Measurements from ENCODE around the gene ESR2.
"Not testable (repeated sequence)": the region's sequence is repeated elsewhere in the genome, so short reads cannot be mapped to it uniquely, and the experiment has no call there.

The ESR2 gene

DNA sequence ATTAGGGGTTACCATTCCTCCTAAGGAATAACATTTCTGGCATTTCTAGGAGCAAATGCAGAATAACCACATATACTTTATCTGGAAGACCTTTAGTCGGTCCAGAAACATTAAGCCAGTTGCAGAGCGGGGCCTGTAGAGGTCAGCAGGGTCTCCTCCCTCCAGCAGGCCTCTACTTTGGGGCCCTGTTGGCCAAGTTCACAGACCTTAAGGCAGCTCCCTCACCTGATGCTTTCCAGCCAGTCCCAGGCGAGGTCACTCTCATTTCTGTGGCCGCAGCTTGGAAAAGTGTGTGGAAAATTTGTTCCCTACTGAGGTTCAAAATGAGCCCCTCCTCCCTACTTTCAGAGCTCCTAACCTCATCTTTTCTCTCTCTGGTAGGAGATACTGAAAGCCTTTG is 74.1 kb downstream of the ESR2 start:
- DNase-seq: no peak

DNA sequence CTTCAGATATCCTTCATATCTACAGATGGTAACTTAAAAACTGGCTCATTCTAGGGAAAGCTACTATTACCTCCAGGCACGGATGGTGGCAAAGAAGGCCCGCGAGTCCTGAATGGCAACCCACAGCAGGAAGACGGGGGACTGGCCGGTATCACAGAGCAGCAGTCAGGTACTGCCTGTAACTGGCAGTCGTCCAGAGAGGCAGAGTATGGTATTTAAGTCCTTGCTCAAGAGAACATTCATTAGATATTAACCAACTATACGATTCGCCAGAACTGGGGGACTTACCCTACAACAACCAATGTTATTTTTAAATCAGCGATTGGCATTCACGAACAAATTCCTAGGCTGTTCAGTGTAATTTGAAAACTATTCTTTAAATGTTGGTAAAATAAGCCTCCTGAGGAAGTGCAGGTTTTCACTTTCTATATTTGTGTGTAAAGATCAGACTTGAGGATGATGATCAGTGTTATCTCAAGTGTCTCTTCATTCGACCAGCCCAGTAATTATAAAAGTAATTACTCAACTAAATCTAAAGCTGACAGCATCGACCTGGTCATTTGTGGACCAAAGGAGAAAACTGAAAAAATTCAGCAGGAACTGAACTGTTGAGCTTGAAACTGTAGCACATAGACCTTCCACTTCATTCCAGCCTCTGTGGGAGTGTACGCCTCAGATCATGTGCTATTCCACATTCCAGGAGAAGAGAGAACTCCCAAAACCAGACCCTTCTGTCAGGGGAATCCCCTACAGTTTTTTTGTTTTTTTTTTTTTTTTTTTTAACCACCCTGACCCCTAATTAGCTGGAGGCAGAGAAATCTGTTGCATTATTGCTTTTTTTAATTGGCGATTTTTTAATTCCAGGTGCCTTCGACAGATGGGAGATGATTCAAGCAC is 75.6 kb downstream of the ESR2 start:
- DNase-seq: no peak

DNA sequence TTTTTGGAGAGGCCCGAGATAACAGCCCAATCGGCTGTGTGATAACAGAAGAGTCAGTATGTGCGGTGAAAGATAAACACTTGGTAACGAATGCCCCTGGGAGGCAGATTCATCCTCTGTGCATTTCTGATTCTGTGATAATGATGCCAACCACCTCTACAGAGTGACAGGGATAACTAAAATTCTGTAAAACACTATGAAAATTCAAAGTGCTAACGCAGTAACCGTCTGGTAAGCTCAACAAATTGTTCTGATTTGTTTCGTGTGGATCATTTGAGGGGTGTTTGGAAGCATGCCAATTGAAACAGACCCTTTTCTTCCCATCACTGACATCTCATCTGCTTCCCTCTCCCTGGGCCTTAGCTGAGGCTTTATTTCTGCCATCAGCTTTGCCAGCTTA is 76.3 kb downstream of the ESR2 start:
- no peak for DNase-seq

DNA sequence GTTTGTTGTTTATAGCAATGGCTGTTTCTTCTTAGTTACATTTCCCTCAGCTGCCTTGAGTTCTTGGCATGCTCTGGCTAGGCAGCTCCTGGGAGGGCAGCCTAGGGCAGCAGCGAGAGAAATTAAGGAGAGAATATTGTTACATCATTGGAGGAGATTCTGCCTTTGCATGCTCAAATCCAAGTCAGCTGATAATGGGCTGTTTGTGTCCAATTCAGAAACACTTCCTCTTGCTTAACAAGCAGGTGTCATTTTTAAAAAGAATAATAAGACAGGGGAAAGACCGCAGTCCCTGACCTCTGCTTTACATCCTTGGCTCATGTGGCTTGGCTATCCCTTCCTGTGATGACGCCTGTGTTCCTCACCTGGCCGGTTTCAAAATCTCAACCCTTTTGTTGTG is 76.9 kb downstream of the ESR2 start:
- no peak for DNase-seq

DNA sequence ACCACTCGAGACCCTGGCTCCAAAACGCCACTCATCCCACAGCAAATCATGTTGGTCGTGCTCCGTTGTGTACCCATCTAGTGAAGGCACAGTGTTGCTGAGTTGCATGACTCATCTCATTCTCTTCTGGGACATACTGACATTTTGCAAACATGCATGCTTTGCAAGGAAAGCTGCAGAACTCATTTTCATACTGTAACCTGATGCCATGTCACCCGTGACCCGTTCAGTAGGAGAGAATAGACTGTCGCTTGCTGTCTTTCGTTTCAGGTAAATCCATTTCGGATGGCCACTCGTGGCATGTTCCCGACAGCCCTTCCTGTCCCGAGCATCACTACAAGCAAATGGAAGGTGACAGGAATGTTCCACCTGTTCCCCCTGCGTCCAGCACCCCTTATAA is 78.2 kb downstream of the ESR2 start:
- DNase-seq: no peak

DNA sequence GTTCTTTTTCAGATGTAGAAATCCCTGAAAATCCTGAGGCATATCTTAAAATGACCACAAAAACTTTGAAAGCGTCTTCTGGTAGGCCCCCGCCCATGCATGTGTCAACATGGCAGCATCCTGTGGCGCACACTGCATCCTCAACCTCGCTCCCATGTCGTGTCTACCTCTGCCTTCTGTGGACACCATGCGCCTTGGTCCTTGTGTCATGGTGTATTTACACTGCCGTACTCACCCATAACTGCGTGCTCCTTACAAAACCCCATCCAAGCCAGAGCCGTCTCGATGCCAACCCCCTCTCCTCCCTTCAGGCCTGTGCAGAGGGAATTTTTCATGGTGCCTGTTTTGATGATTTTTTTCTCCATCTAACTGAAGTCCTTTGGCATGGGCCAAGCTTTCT is 78.9 kb downstream of the ESR2 start:
- no peak for DNase-seq

DNA sequence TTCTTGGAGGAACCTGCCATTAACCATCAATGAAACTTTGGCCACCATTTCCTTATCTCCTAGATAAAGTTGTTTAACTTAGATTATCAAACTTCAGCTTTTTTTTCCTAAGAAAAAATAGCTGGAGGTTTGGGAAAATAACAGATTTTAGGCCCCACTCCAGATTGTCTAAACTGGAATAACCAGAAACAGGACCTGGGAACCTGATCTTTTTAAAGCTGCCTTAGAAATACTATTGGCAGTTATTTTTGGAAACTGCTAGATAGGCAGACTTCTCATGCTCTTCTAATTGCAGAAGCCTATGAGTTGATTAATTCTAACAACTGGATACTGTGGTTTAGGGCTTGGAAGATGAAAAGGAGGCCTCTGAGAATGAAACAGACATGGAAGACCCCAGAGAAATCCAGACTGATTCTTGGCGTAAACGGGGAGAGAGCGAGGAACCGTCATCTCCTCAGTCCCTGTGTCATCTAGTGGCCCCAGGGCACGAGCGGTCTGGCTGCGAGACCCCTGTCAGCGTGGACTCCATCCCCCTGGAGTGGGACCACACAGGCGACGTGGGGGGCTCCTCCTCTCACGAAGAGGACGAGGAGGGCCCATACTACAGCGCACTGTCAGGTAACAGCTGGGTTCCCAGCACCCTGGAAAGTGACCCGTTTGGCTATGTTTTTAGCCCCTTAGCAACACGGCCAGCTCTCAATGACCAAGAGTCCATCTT is 80.2 kb downstream of the ESR2 start:
- DNase-seq: no peak

DNA sequence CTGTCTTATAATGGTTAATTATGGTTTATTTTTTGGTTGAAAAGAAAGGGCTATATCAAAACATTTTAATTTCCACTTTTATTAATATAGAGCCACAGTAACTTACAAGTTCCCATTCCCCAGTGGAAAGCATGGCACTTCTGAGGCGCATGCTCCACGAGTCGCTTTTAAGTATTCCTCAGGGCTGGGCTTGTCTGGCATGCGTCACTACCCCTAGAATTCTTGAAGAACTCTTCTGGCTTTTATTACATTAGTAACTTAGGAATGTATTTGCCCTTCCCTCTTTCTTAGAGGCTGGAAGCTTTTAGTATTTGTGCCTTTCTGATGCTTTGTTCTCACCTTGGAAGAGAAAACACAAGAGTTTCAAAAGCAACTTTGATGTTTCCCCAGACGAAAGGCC is 81.1 kb downstream of the ESR2 start:
- DNase-seq: no peak

DNA sequence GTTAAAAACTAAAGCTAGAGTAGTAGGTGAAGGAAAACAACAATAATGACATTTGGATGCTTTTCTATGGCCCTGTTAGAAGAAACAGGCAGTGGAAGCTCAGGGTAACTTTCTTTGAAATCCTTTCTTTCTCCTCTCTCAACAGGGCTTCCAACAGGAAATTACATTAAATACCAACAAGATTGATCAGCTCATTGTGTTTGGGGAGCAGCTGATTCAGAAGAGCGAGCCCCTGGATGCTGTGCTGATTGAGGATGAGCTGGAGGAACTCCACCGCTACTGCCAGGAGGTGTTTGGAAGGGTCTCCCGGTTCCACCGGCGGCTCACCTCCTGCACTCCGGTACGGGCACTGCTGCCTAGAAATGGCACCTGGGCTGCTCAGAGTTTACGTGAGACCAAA is 81.5 kb downstream of the ESR2 start:
- no peak for DNase-seq

DNA sequence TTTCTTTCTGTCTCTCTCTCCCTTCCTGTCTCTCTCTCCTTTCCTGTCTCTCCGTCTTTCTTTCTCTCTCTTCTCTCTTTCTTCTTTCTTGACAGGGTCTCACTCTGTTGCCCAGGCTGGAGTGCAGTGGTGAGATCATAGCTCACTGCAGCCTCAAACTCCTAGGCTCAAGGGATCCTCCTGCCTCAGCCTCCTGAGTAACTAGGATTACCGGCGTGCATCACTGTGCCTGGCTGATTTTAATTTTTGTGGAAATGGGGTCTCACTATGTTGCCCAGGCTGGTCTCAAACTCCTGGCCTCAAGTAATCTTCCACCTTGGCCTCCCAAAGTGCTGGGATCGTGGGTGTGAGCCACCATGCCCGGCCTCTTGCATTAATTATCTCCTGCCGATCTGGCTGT is 83.3 kb downstream of the ESR2 start:
- not testable (repeated sequence) for DNase-seq

DNA sequence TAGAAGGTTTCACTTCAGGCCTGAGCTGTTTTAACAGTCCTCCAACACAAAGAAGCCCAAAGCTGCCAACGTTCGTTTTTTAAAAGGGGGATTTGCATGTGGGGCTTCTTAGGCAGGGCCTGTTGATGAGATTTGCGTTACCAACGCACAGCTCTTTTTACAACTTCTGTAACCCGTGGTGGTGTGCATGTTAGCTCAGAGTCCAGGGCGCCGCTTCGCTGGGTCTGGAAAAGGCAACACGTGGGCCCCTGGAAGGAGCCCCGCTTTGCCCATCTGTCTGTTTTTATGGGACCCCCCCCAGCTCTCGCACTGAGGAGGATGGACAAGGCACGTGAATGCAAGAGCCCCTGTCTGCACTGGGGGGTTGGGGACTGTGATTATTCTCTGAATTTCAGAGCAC is 84.0 kb downstream of the ESR2 start:
- DNase-seq: no peak

DNA sequence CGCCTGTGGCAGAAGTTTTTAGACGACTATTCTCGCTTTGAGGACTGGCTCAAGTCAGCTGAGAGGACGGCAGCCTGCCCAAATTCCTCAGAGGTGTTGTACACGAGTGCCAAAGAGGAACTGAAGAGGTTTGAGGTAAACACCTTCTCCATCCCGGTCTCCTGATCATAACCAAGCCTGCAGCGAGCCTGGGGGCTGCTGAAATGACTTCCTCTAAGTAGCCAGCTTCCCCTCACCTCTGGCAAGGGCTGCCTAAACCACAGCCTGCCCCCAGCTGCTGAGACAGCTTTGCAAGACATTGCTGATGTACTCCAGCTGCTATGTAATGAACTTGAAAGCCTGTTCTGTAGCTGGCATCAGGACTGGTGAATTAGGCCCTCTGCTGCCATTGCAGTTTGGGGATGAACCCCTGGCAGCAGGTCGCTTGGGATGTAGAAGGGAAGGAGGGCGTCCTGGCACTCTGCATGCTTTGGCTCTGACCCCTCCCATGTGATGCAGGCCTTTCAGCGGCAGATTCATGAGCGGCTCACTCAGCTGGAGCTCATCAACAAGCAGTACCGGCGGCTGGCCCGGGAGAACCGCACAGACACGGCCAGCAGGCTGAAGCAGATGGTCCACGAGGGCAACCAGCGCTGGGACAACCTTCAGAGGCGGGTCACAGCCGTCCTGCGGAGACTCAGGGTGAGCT is 84.6 kb downstream of the ESR2 start:
- no peak for DNase-seq

DNA sequence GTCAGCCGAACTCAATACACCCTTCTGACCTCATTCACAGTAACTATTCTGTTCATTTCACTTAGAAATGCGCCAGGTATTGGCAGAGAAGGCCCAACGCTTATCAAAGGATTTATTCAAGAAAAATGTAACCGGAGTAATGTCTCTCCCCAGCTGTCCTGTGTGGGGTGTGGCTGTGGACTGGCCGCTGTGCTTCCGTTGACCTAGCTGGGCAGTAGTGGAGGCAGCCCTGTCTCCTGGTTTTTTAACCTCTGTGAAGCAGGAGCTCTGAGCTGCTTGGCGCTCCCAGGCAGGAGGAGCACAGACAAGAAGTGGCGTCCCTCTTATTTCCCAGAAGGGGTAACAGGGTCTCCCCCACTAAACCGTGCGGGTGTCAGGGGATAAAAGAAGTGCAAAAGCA is 85.2 kb downstream of the ESR2 start:
- DNase-seq: no peak

DNA sequence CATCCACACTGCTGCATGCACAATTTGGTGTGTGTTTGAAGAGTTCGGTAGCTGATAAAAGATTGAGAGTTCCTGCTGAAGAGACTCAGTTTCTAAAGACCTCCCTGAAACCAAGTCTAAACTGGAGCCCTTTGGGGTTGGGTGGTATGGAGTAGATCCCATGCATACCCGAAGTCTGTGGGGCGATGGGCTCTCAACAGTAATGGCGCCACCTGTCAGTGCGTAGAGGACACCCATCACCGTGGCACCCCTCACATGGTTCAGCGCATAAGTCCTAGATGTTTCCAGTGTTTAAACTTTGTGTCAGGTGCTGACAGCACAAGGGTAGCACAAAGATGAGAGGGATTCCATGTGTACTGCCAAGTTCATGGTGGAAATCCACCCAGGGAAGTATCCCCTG is 85.9 kb downstream of the ESR2 start:
- DNase-seq: no peak

DNA sequence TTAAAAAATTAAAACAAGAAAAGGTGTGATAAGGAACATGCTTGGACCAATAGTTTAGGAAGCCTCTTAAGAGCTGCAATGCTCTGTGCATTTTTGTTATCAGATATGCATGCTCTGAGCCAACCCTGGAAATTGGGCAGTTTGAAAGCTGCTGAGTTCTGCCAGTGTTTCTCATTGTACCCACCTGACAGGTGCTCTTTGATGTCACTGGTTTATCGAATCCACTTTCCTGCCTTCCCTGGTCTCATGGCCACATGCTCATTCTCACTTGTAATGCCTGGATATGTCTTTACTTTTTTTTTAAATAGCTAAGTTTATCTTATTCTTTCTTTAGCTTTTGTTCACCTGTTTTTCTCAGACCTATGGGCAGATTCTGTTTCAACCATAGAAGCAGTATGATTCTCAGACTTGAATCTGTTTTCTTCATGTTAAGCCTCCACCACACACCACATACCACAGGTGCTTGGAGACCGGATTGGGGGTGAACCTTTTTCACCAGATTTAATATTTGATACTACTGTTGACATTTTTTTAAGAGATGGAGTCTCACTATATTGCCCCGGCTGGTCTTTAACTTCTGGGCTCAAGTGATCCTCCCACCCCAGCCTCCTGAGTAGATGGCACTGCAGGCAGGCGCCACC is 90.7 kb downstream of the ESR2 start:
- no peak for DNase-seq

DNA sequence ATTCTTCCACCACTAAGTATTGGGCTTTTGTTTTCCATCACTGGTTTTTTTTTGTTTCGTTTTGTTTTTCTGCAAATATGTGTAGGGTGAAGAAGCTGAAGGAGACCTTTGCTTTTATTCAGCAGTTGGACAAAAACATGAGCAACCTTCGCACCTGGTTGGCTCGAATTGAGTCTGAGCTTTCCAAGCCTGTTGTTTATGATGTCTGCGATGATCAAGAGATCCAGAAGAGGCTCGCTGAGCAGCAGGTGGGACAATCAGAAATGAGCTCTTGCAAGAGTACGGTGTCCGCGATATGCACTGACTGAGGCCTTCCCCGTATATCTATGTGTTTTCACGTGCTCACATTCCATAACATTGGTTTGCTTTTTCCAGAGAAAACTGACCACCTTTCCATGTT is 91.5 kb downstream of the ESR2 start:
- DNase-seq: no peak

DNA sequence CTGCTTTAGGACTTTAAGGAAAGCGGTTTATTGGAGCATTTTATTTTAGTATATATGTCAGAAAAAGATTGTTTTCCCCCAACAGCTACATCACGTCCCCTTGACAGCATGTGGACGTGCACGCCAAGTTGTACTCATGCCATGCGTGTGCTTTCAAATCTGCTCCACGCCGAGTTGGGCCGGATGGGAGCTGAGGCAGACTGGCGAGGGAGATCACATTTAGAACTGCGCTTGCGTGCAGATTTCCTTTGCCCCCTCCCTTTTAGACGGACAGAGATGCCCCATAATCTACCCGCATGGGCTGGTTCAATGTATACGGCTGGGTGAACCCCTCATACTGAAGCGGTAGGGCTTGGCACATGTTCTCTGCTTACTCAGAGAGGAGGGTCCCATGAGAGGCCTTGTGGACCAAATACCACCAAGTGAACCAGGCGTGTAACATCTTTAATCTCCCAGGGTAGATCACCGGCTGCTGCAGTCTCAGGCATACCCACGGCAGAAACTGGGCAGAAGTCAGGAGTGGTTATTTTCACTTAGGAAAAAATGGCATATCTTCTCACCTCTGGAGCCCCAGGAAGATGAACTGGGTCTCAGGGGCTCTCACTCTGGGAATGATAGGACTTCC is 92.1 kb downstream of the ESR2 start:
- DNase-seq: no peak

DNA sequence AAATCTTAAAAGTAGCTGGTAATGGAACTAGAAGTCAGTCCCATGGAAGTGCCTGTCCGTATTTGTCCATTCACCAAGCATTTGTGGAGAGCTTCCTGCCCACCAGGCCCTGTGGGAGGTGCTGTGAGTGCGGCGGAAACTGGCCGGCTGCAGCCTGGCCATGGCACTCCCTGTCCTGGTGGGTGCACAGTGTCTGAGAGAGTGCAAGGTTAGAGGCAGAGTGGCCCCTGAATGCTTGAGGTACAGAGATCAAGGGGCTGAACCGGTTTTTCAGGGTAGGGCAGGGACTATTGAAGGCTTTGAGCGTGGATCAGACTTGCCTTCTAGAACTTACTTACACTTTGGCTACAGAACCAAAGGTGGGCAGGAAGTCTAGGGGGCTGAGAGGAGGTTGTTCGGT is 92.9 kb downstream of the ESR2 start:
- no peak for DNase-seq

DNA sequence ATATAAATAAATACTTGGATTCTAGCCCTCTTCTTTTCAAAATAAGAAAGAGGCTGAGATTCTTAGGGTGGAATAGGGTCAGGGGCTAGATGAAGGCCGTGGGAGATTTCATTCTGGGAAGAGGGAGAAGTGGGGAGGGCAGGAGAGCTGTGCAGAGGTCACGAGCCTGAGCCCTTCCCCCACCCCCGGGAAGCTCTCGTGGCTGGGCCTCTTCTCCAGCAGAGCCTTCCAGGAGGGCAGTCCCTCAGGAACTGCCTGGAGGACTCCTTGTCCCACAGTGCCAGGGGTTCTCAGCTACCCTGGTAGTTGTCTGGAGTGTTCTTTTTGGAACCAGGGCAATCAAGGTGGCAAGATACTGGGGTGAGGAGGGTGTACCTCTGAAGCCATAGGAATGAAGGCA is 94.0 kb downstream of the ESR2 start:
- no peak for DNase-seq

DNA sequence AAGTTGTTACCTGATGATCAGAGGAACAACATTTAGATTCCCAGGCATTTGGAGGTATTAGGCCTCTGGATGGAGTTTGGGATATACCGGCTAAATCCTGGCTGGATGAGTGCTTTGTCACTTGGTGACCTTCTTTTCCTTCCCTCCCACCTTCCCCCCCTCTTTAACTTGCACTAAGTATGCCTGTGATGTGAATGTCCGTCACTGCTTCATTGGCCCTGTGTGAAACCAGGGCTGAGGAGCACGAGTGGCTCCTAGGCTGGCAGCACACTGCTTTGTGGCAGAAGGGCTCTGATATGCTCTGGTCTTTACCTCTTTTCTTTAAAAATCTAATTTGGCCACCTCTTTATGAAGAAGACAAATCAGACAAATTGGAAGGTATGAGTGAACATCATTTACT is 95.7 kb downstream of the ESR2 start:
- DNase-seq: no peak

DNA sequence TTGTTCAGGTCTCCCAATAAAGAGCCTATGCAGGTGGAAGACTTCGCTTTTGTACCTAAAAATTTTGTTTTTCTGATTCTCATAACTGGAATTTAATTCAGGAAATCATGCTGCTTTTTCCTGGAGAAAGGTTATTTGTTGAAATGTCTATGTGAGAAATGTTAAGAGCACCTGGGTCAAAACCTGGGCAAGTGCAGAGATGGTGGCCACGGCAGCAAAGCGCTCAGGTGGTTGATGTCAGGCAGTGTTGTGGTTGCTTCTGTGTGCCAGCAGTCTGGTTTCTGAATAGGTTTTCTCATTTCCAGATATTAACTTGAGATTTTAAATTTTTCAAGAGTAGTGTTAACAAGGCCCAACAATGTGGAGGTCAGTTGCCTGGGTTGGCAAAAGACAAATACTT is 96.2 kb downstream of the ESR2 start:
- no peak for DNase-seq

DNA sequence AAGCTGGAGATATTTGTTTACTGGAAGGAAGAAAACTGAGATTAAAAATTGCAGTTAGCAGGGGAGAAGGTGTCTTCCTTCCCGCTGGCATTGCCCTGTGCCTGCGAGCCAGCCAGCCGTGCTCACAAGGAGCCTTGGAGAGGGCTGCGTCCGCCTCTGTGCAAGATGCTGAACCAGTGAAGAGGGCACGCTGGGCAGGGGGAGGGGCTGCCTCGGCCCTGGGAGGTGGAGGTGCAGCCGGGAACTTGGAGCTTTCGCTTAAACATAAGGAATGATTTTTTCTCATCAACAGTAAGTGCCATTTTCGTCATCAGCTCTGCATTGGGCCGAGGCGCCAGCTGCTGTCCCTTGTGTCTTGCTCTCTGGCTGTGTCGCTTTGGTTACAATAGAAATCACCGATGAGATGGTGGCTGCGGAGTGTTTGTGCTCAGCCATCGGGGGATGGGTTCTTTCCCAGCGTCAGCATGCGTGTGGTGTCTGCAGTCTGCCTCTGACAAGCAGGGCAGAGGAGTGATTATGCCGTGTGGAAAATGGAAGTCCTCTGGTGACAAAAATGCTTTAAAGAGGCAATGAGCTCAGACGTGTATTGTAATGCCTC is 97.3 kb downstream of the ESR2 start:
- peak; percentile 61 for DNase-seq

DNA sequence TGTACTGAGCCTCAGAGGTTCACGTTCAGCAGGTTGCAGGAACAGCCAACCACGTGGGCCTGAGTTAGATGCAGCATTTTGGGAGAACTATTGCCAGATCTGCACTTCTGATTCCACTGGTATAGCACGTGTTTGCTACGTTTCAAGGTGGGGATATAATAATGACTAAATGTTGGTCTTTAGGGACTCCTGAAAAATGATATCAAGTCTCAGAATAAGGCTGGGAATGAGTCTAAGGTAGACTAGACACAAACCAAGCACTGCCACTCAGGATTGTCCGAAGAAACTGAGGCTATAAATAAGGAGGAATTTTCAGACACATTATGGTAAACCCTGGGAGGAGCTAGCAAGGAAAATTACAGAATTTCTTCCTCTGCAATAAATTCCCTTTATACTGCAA is 98.1 kb downstream of the ESR2 start:
- no peak for DNase-seq

Data from SHP77 treated with DMSO at 0.1 percent for 48 hours (cell line).